PC-3 (cell line): ENCODE measurements around the gene SLAMF1. TPM values are rescaled to one million over a fixed set of nuclear protein-coding genes. Genes with fewer than 3 reads are reported as not detected.

Experiments used
- ATAC-seq: fragments of 200-7000 bp; cut with Tn5 transposase; 2 replicates; pipeline ENCODE4 v1.9.1; 2020; ENCODE audit warnings: mild to moderate bottlenecking, moderate library complexity
- BruUV-seq: library from RNA; stranded (reverse); fragments of 400-500 nt; replicated peaks from 2 replicates; lab custom pipeline; 2021; lab: Mats Ljungman, UMichigan
- CTCF ChIA-PET: fragments of 300-600 bp; sonication (Branson Sonifier 250); formaldehyde crosslinking; loops from one replicate; lab custom pipeline; 2022; ENCODE audit warnings: antibody characterized with exemption; lab: Charles Lee
- POLR2A ChIA-PET: fragments of 300-600 bp; sonication (Branson Sonifier 250); formaldehyde crosslinking; loops from one replicate; lab custom pipeline; 2022; ENCODE audit warnings: antibody characterized with exemption; ENCODE audit not compliant: unreplicated experiment; lab: Charles Lee
- DNase-seq: peaks from one replicate; pipeline ENCODE4 v3.0.0-alpha.2; 2015
- H2AFZ ChIP-seq: fragments of 300-600 bp; sonication (generic); 2 replicates; pipeline ENCODE4 v1.6.0; 2016; ENCODE audit warnings: antibody characterized with exemption, low read length
- H3F3A ChIP-seq: fragments of 300-600 bp; sonication (generic); one replicate; pipeline ENCODE4 v1.6.0; 2017; ENCODE audit warnings: antibody characterized with exemption, low read length, control low read depth, mild to moderate bottlenecking; ENCODE audit not compliant: unreplicated experiment
- H3K27ac ChIP-seq: fragments of 300-600 bp; sonication (generic); 2 replicates; pipeline ENCODE4 v1.5.1; 2016; ENCODE audit warnings: mild to moderate bottlenecking, low read length
- H3K27me3 ChIP-seq: fragments of 300-600 bp; sonication (generic); 2 replicates; pipeline ENCODE4 v1.6.1; 2016; ENCODE audit warnings: low read length, mixed read lengths
- H3K36me3 ChIP-seq: fragments of 300-600 bp; sonication (generic); 2 replicates; pipeline ENCODE4 v1.6.1; 2016; ENCODE audit warnings: low read depth, mixed run types, low read length, mixed read lengths
- H3K4me1 ChIP-seq: fragments of 300-600 bp; sonication (generic); 2 replicates; pipeline ENCODE4 v1.5.1; 2016; ENCODE audit warnings: low read length; ENCODE audit not compliant: insufficient read depth
- H3K4me2 ChIP-seq: fragments of 300-600 bp; sonication (generic); 2 replicates; pipeline ENCODE4 v1.6.0; 2016; ENCODE audit warnings: low read length
- H3K4me3 ChIP-seq: fragments of 300-600 bp; sonication (generic); 2 replicates; pipeline ENCODE4 v1.5.1; 2016; ENCODE audit warnings: mild to moderate bottlenecking, low read length, mixed read lengths
- H3K79me2 ChIP-seq: fragments of 300-600 bp; sonication (generic); 2 replicates; pipeline ENCODE4 v1.6.1; 2017; ENCODE audit warnings: low read length, mixed read lengths
- H3K9ac ChIP-seq: fragments of 300-600 bp; sonication (generic); 2 replicates; pipeline ENCODE4 v1.6.0; 2016; ENCODE audit warnings: mild to moderate bottlenecking, low read length
- H3K9me2 ChIP-seq: fragments of 300-600 bp; sonication (generic); replicated peaks from 2 replicates; pipeline ENCODE4 v1.6.1; 2016; ENCODE audit warnings: mixed run types, low read length, mixed read lengths
- H3K9me3 ChIP-seq: fragments of 300-600 bp; sonication (generic); 2 replicates; pipeline ENCODE4 v1.6.1; 2016; ENCODE audit warnings: low read length, mixed read lengths
- H4K20me1 ChIP-seq: fragments of 300-600 bp; sonication (generic); 2 replicates; pipeline ENCODE4 v1.6.1; 2016; ENCODE audit warnings: low read length, mixed read lengths
- EZH2 ChIP-seq: fragments of 300-600 bp; sonication (generic); IDR thresholded peaks from one replicate; pipeline ENCODE4 v1.6.1; 2017; ENCODE audit warnings: antibody characterized with exemption, mild to moderate bottlenecking, low read length; ENCODE audit not compliant: unreplicated experiment
- EZH2phosphoT487 ChIP-seq: fragments of 300-600 bp; sonication (generic); IDR thresholded peaks from 2 replicates; pipeline ENCODE4 v1.6.1; 2018; ENCODE audit warnings: mild to moderate bottlenecking, antibody characterized with exemption, low read length, borderline replicate concordance
- intact Hi-C: fragments of 100-400 bp; cut with micrococcal nuclease; formaldehyde crosslinking; loops from 2 replicates; pipeline ENCODE4 v1.9.0; 2023
- total RNA-seq: library from RNA; depleted of rRNA; stranded (reverse); fragments of >200 nt; gene quantifications from 2 replicates; pipeline ENCODE4 v1.2.3, GENCODE V29; 2014
- TF ChIP-seq, protein P1 (sequence below): fragments of 300-600 bp; sonication (generic); conservative IDR thresholded peaks from 2 replicates; pipeline ENCODE4 v1.5.1; 2017; ENCODE audit warnings: antibody characterized with exemption, low read depth, mild to moderate bottlenecking, low read length

SLAMF1 gene
- total RNA-seq, 1 experiment from 2014 or later, result not detected

DNA sequence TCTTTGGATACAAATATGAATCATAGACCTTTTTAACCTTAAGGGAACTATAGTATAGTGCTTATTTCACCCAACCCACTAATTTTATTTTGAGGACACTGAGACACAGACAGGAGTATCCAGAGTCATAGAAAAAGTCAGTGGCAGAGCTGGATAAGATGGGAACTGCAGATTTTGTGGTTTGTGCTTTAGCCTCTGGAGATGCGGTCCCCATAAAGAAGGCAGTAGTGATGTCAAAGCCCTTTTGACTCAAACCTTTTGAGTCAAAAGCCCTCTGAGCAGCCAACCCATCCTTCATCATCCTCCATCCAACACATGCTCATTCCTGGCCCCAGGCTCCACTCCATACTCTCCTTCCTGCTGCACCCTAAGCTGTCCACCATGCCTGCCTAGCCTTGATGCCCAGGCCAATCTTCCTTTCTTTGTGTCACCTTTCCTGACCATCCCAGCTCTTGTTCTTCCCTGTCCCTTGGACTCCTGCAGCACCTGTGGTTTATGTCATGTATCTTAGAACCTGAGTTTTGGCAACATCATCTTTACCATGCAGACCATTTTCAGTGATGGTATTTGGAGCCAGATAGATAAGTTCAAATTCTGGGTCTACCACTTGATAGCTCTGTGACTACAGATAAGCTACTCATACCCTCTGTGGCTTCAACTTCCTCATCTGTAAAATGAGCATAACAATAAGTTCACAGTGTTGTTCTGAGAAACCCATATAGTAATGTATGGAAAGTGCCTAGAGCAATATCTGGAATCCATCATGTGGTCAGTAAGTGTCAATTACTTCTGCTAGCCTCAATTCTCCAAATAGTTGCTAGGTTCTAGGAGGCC lies 20.1 kb downstream of the SLAMF1 start:
- Histone ChIP-seq H3K9me2 (no peaks in the 10 kb centered on the region), H3K9ac (no peak overlapping the region), H3K4me1 (no peaks in the 10 kb centered on the region), H3K4me3 (no peak overlapping the region), H3K27ac (no peak overlapping the region), H3K79me2 (no peaks in the 10 kb centered on the region), H2AFZ (no peak overlapping the region), H3K9me3 (no peaks in the 10 kb centered on the region), H3K4me2 (no peak overlapping the region), H3K36me3 (no peaks in the 10 kb centered on the region), H3K27me3 (peaks cover 91% of the 10 kb centered on the region), H4K20me1 (no peaks in the 10 kb centered on the region), H3F3A (no peaks in the 10 kb centered on the region)
- no peak for ATAC-seq
- CTCF ChIA-PET, result no interaction called here
- TF ChIP-seq, protein P1, sequence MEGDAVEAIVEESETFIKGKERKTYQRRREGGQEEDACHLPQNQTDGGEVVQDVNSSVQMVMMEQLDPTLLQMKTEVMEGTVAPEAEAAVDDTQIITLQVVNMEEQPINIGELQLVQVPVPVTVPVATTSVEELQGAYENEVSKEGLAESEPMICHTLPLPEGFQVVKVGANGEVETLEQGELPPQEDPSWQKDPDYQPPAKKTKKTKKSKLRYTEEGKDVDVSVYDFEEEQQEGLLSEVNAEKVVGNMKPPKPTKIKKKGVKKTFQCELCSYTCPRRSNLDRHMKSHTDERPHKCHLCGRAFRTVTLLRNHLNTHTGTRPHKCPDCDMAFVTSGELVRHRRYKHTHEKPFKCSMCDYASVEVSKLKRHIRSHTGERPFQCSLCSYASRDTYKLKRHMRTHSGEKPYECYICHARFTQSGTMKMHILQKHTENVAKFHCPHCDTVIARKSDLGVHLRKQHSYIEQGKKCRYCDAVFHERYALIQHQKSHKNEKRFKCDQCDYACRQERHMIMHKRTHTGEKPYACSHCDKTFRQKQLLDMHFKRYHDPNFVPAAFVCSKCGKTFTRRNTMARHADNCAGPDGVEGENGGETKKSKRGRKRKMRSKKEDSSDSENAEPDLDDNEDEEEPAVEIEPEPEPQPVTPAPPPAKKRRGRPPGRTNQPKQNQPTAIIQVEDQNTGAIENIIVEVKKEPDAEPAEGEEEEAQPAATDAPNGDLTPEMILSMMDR, result no peak
- no peak for TF ChIP-seq EZH2
- no peak for TF ChIP-seq EZH2phosphoT487
- intact Hi-C loops, result no loop called here
- no peak for DNase-seq
- no TSS peak for BruUV-seq
- POLR2A ChIA-PET, result no interaction called here

DNA sequence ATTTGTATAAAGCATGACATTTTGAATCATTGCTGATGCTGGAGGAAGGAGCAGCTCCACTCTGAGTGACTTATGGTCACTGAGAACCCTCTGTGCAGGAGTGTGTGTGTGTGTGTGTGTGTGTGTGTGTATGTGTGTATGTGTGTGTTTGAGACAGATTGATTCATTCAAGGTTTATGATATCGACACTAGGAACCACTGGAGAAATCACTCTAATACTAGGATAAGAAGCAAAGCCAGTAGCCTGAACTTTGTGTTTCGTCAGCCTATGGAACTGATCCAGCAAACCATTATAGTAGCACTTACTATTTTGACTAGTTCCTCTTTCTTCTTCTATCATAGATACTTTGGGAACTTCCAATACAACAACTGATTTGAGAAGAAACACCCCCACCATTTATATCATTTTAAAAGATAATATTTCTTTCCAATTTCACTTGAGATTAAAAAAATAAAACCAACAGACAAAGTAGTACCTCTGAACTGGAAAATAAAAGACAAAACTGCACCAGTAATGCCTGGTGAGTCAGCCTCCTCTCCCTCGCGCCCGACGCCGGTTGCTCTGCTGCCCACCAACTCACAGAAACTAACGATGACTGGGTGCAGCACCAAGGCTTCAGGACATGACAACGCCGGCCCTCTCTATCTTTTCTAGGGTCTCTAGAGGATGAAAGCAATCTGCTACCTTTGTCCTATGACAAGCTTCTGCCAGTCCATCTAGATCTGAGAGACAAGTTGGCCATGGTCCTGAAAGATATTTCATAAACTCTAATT lies 20.9 kb downstream of the SLAMF1 start:
- Histone ChIP-seq H3K27me3 (peaks cover 87% of the 10 kb centered on the region), H3K36me3 (no peaks in the 10 kb centered on the region), H3K4me3 (no peak overlapping the region), H3K9me2 (no peaks in the 10 kb centered on the region), H3K79me2 (no peaks in the 10 kb centered on the region), H4K20me1 (no peaks in the 10 kb centered on the region), H3K9ac (no peak overlapping the region), H3K27ac (no peak overlapping the region), H3K4me2 (no peak overlapping the region), H3K9me3 (no peaks in the 10 kb centered on the region), H3F3A (no peaks in the 10 kb centered on the region), H3K4me1 (no peaks in the 10 kb centered on the region), H2AFZ (no peak overlapping the region)
- CTCF ChIA-PET, result no interaction called here
- no TSS peak for BruUV-seq
- intact Hi-C loops, result no loop called here
- ATAC-seq, result no peak
- POLR2A ChIA-PET, result no interaction called here
- TF ChIP-seq EZH2 (no peak), EZH2phosphoT487 (no peak)
- TF ChIP-seq, protein P1, result no peak
- no peak for DNase-seq

DNA sequence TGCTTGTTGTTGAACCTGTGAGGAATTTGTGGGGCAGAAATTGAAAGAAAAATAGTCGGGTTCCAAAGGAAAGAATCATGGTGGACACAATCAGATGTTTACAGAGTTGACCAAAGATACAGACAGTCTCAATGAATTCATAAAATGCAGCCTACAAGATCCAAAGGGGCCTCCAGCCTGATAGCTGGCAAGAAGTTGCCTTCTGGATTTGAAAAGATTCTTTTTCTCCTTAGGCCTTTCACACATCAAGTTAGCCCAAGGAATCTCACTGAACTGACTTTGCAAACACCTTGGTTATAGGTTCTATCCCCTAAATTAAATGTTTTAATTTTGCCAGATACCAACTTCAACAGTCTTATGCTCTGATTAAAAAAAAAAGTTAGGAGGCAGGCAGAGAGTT lies 21.5 kb downstream of the SLAMF1 start:
- no TSS peak for BruUV-seq
- H3K36me3 ChIP-seq, result no peaks in the 10 kb centered on the region
- H3K9ac ChIP-seq, result no peak overlapping the region
- ChIA-PET CTCF (no interaction called here), POLR2A (no interaction called here)
- no peaks in the 10 kb centered on the region for H4K20me1 ChIP-seq
- no peak for DNase-seq
- intact Hi-C loops, result no loop called here
- no peak overlapping the region for H2AFZ ChIP-seq
- no peak for ATAC-seq
- no peaks in the 10 kb centered on the region for H3F3A ChIP-seq
- H3K4me1 ChIP-seq, result no peaks in the 10 kb centered on the region
- H3K9me3 ChIP-seq, result no peaks in the 10 kb centered on the region
- TF ChIP-seq, protein P1, result no peak
- TF ChIP-seq EZH2phosphoT487 (no peak), EZH2 (no peak)
- no peak overlapping the region for H3K4me2 ChIP-seq
- peaks cover 81% of the 10 kb centered on the region for H3K27me3 ChIP-seq
- no peak overlapping the region for H3K4me3 ChIP-seq
- no peak overlapping the region for H3K27ac ChIP-seq
- H3K9me2 ChIP-seq, result no peaks in the 10 kb centered on the region
- H3K79me2 ChIP-seq, result no peaks in the 10 kb centered on the region
